Panc1 (cell line): ENCODE results near the gene DDX46.
A peak's percentile ranks its signal among the peaks of the same experiment; 100 is the strongest.

Source experiments
- POLR2AphosphoS5 ChIP-seq: IDR thresholded peaks from 2 replicates; pipeline ENCODE4 v1.6.1; 2012; ENCODE audit warnings: mild to moderate bottlenecking, low read depth, low read length, moderate library complexity
- SIN3A ChIP-seq: IDR thresholded peaks from 2 replicates; pipeline ENCODE4 v1.6.1; 2012; ENCODE audit warnings: low read depth, mild to moderate bottlenecking, low read length, moderate library complexity, borderline replicate concordance; ENCODE audit not compliant: insufficient read depth
- TF ChIP-seq, protein P1 (sequence below): fragments of 450-650 bp; IDR thresholded peaks from 2 replicates; pipeline ENCODE4 v1.5.1; 2017; ENCODE audit warnings: mild to moderate bottlenecking

DNA sequence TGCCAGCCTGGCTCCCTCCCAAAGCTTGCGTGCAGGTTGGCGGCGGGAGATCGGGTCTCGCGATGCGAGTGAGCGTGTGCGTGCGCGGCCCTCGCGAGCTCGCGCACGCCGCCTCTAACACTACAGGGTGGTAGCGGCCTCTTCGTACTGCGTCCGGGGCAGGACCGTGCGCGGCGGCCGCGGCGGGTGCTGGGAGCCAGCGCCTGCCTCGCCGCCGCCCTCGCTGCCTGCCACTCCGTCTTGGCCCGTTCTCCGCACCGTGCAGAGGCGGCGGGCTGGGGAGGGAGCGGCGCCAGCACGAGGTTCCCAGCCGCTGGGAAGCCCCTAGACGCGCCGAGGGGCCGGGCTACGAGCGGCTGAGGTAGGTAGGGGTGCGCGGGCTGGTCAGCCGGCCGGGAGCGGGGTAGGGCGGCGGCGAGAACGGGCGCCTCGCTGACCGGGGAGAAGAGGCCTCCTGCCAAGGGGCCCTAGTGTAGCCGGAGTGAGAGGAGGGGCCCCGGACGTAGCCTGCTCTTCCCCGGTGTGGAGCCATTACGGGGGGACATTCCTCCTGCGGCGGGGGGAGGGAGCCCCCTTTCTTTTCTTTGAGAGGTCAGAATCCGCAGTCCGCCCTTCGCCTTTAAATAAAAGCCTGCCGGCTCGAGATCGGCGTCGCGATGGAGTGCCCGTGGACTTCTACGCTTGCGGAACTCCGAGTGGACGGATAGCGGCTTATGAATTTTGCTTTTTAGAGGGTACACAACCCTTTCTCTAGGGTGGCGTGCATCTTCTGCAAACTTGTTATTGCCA is 87.5 kb downstream of the DDX46 start, which contains the start of gene C5orf24:
- TF ChIP-seq, protein P1, sequence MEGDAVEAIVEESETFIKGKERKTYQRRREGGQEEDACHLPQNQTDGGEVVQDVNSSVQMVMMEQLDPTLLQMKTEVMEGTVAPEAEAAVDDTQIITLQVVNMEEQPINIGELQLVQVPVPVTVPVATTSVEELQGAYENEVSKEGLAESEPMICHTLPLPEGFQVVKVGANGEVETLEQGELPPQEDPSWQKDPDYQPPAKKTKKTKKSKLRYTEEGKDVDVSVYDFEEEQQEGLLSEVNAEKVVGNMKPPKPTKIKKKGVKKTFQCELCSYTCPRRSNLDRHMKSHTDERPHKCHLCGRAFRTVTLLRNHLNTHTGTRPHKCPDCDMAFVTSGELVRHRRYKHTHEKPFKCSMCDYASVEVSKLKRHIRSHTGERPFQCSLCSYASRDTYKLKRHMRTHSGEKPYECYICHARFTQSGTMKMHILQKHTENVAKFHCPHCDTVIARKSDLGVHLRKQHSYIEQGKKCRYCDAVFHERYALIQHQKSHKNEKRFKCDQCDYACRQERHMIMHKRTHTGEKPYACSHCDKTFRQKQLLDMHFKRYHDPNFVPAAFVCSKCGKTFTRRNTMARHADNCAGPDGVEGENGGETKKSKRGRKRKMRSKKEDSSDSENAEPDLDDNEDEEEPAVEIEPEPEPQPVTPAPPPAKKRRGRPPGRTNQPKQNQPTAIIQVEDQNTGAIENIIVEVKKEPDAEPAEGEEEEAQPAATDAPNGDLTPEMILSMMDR: no peak
- TF ChIP-seq POLR2AphosphoS5: peak; percentile 98
- peak; percentile 89; the same call in 1 of the 2 replicates for TF ChIP-seq SIN3A
